ENCODE data around the gene NAV2.

NAV2 gene

DNA sequence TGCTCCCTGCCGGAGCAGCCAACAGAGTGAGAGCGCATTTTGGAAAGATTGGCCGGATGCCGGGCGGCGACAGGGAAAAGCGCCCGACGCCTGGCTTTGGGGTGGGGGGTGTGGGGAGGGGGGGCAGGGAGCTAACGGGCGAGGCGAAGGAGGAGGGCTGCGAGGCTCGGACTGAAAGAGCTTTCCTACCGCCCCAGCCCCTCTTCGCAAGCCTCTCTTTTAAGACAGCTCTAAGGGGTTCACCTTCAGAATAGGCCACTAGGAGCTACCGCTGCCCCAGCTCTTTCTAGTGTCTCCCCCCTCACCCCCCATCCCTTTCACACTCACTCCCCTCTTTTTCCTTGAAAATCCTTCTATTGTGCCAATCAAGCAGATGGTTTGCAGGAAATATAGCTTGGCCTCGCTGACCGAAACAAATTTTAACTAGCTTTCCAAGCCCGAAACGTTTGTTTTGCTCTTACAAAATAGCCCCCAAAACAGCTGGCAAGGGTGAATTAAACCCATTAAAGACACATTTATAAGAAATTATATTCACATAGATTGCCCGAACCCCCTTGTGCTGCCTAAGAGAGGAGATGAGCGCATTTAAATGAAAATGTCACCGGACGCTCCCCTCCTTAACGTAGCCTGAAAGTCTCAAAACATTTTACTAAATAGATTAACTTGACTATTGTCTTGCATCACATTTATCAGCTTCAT, 451.3 kb downstream of the NAV2 start:
- DNase-seq, result no peak

Data from fibroblast of skin of back (primary cell).